Fibroblast of the aortic adventitia (primary cell): ENCODE measurements around the gene TCP11X2. TPM values are rescaled to one million over a fixed set of nuclear protein-coding genes. Genes with fewer than 3 reads are reported as not detected.

Experiments
- total RNA-seq: library from RNA; depleted of rRNA; stranded (reverse); fragments of >200 nt; gene quantifications from 2 replicates; pipeline ENCODE4 v1.2.3, GENCODE V29; 2012; ENCODE audit warnings: low replicate concordance

Gene TCP11X2
- total RNA-seq, 1 donor = not detected

Other genes starting within 250 kb of the TCP11X2 start
- not detected in 2 replicates for gene NXF2, start 224.6 kb downstream of the TCP11X2 start, total RNA-seq
- not detected in 2 replicates for gene NXF2B, start 31.8 kb downstream of the TCP11X2 start, total RNA-seq
- gene TMSB15A, start 44.9 kb upstream of the TCP11X2 start, total RNA-seq = 1.4 TPM in 1 of 2 replicates, not detected in the other
- 13.7 and 22.0 TPM in 2 replicates for gene ARMCX5, start 127.7 kb upstream of the TCP11X2 start, total RNA-seq
- gene GPRASP1, start 179.7 kb upstream of the TCP11X2 start, total RNA-seq = 2.5 and 11.5 TPM in 2 replicates
- gene GPRASP2, start 240.6 kb upstream of the TCP11X2 start, total RNA-seq = 13.6 and 18.6 TPM in 2 replicates
- gene GPRASP3, start 248.9 kb upstream of the TCP11X2 start, total RNA-seq = 5.3 and 10.7 TPM in 2 replicates